ENCODE results near the gene MAPK12.

The MAPK12 gene

DNA sequence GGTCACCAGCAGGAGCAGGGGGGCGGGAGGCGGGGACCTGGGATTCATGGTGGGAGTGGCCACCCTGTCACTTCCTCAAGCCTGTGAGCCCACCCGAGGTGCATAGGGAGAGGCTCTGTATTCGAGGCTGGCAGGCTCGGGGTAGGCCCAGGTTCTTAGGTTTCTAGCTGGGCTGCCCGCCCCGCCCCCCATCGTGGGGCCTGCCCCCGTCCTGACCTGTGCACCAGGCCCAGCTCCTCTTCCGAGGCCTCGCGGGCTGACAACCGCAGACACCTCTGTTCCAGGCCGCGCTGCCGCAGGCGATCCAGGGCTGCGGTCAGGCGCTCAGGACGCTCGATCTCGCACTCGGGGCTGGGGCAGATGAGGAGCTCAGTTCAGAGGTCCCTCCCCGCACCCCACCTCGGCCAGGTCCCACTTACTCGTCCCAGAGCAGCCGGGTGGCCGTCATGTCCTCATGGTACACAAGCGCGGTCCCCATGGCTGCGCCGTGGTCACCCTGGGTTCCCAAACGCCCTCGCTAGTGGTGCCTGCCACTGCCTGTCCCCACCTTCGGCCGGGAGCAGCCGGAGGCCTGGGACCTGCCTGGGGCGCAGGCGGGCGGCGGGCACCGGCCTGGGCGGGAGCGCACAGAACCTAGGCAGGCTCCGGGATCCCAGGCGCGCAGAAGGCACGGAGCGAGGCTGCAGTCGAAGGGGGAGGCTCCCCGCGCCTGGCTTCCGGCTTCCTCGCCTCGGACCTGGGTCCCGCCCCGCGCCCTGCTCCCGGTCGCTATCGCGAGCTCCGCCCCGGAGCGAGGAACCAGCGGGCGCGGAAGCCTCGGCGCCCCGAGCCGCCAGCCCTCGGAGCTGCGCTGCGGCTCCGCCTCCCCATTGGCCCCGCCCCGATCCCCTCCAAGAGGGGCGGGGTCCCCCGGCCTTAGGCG is 10.7 kb downstream of the MAPK12 start, which contains the start of gene HDAC10:
TSS of gene HDAC10 (minus strand) at position 711 of the 922 bp plus-strand sequence. CDS start at position 478, 233 bp downstream.
- TF ChIP-seq, protein P1, sequence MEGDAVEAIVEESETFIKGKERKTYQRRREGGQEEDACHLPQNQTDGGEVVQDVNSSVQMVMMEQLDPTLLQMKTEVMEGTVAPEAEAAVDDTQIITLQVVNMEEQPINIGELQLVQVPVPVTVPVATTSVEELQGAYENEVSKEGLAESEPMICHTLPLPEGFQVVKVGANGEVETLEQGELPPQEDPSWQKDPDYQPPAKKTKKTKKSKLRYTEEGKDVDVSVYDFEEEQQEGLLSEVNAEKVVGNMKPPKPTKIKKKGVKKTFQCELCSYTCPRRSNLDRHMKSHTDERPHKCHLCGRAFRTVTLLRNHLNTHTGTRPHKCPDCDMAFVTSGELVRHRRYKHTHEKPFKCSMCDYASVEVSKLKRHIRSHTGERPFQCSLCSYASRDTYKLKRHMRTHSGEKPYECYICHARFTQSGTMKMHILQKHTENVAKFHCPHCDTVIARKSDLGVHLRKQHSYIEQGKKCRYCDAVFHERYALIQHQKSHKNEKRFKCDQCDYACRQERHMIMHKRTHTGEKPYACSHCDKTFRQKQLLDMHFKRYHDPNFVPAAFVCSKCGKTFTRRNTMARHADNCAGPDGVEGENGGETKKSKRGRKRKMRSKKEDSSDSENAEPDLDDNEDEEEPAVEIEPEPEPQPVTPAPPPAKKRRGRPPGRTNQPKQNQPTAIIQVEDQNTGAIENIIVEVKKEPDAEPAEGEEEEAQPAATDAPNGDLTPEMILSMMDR (IDR thresholded peaks at IDR 0.05; ENCODE audit: low read length, missing control alignments), result no peak
- peak within 1 kb of the TSS; percentile 72 for H3K4me3 ChIP-seq (replicated peaks; ENCODE audit: low read depth, low read length)

DNA sequence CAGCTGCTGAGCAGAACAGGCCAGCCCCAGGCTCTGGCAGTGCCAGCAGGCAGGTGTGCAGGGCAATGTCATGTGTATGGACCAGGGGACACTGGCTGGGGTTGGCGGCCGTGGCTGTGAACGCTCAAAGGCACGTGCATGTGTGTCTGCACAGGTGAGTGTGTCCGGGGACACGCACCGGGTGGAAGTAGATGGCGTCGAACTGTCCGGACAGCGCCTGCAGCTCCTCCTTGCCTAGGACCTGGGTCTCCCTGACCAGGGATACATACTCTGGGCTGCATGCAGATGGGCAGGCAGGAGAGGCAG is 11.3 kb downstream of the MAPK12 start:
- H3K4me3 ChIP-seq (replicated peaks; ENCODE audit: low read depth, low read length), result peak overlapping the region; percentile 72
- no peak for DNase-seq (ENCODE audit: low read depth)
- TF ChIP-seq, protein P1 (IDR thresholded peaks at IDR 0.05; ENCODE audit: low read length, missing control alignments), result no peak

More for the DNA sequence above, 10.7 kb downstream of the MAPK12 start, which contains the start of gene HDAC10:
- peak; percentile 73 for DNase-seq (ENCODE audit: low read depth)

DNA sequence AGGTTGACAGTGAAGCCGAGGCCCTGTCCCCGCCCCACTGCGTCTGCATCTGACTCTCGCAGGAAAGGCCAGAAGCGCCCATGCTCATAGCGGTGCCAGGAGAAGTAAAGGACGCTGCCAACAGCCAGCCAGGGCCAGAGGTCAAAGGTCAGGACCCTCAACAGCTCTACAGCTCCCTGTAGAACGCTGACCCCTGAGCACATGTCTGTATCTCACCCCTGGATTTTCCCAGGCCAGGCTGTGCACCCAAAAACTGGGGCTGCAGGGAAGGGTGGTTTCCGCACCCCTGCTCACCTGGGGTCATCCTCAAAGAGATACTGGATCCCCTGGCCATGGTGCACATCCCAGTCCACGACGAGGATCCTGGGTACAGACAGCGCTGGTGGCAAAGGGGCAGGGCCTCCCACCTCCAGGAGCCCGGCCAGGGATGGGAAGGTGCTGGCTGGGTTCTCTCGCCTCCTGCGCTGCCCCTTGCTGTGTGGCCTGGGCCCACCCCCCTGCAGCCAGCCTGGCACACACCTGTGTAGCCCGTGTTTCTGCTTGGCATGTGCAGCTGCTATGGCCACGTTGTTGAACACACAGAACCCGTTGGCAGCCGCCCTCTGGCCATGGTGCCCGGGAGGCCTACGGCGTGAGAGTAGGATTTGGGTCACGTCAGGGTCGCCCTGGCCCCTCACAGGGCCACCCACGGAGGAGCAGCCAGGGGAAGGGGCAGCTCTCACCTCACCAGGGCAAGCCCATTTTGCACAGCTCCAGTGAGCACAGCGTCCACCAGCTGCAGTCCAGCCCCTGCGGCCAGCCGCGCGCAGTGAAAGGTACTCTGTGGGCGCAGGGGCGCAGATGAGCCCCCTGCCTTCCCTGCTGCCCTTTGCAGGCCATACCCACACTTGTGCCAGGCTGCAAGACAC is 11.9 kb downstream of the MAPK12 start:
- DNase-seq (ENCODE audit: low read depth), result no peak
- TF ChIP-seq, protein P1 (IDR thresholded peaks at IDR 0.05; ENCODE audit: low read length, missing control alignments), result no peak
- H3K4me3 ChIP-seq (replicated peaks; ENCODE audit: low read depth, low read length), result peak overlapping the region; percentile 72

DNA sequence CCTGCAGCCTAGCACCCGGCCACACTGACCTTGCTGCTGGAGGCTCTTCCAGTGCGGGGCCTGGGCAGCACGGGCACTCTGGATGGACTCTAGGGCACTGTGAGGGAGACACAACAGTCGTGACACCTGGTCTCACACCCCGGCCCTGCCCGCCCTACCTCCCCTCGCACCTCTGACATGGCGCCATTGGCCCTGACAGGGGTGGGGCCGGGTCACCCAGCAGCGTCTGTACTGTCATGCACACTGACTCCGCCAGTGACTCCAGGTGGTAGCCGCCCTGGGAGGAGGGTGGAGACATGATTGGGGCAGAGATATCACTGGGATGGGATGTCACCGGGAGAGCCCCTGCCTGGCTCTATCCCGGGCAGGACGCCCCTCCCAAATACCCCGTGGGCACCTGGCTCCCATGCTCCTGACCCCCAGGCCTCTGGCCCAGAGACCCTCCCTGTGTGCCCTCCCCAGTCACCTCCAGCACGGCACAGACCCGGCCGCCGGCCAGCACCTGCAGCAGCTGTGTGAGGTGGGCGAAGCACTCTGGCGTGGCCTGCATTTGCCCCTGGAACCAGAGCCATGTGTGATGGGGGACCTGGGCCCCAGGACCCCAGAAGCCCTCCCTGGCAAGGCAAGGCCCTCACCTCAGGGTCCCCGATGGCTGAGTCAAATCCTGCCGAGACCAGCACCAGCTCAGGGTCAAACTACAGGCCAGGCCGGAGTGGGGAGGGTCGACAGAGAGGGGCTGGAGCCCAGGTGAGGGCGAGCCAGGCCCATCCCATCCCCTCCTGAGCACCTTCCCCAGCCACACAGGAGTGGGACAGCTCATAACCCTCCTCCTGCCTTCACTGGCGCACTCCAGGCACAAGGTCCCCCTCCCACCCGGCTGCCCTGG is 13.0 kb downstream of the MAPK12 start:
- H3K4me3 ChIP-seq (replicated peaks; ENCODE audit: low read depth, low read length), result no peak overlapping the region
- TF ChIP-seq, protein P1 (IDR thresholded peaks at IDR 0.05; ENCODE audit: low read length, missing control alignments), result no peak
- DNase-seq (ENCODE audit: low read depth), result no peak

DNA sequence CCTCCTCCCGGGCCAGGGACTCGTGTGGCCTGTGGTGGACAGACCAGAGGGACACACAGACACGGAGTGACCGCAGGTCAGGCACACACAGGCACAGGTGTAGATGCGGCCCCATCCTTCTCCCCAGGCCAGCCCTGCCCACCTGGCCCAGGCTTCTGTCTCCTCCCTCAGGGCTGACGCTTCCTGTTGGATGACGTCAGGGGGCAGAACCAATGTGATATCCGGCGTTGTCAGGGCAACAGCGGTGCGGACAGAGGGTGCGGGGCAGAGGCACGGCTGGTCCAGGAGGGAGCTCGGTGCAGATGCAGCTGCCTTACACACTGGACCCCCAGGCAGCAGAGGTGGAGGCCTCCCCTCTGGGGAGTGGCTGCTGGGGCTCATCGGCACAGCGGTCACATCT is 13.7 kb downstream of the MAPK12 start:
- H3K4me3 ChIP-seq (replicated peaks; ENCODE audit: low read depth, low read length), result no peak overlapping the region
- DNase-seq (ENCODE audit: low read depth), result peak; percentile 75
- TF ChIP-seq, protein P1 (IDR thresholded peaks at IDR 0.05; ENCODE audit: low read length, missing control alignments), result no peak
